Epithelial cell of prostate (primary cell): ENCODE results near the gene LRSAM1.

ENCODE experiments used
- DNase-seq: peaks from one replicate; pipeline ENCODE4 v3.0.0-alpha.2; 2011; ENCODE audit warnings: low read depth, low spot score
- H3K27ac ChIP-seq: fragments of 450-650 bp; 2 replicates; pipeline ENCODE4 v1.5.1; 2017; ENCODE audit warnings: mild to moderate bottlenecking

Gene LRSAM1

GRCh38 chr9:127493592-127494303 is 42.4 kb downstream of the LRSAM1 start:
- no peak overlapping the region for H3K27ac ChIP-seq
- DNase-seq, result no peak

GRCh38 chr9:127494304-127494702 is 43.0 kb downstream of the LRSAM1 start:
- H3K27ac ChIP-seq, result peak overlapping the region; percentile 51
- no peak for DNase-seq

GRCh38 chr9:127495884-127496555 is 44.7 kb downstream of the LRSAM1 start:
- H3K27ac ChIP-seq, result peak overlapping the region; percentile 51
- DNase-seq, result no peak

- no peak overlapping the region for H3K27ac ChIP-seq
These were observed 45.7 kb downstream of the LRSAM1 start for GRCh38 chr9:127496974-127497373.

GRCh38 chr9:127497656-127498290 is 46.5 kb downstream of the LRSAM1 start:
- H3K27ac ChIP-seq, result peak overlapping the region; percentile 7
- no peak for DNase-seq

More at GRCh38 chr9:127496974-127497373, 45.7 kb downstream of the LRSAM1 start:
- DNase-seq, result no peak

GRCh38 chr9:127498298-127498697 is 47.0 kb downstream of the LRSAM1 start:
- peak overlapping the region; percentile 7 for H3K27ac ChIP-seq
- DNase-seq, result no peak

GRCh38 chr9:127500399-127500798 is 49.1 kb downstream of the LRSAM1 start:
- no peak overlapping the region for H3K27ac ChIP-seq

GRCh38 chr9:127500862-127501261 is 49.6 kb downstream of the LRSAM1 start:
- H3K27ac ChIP-seq, result no peak overlapping the region
- no peak for DNase-seq

More at GRCh38 chr9:127500399-127500798, 49.1 kb downstream of the LRSAM1 start:
- DNase-seq, result no peak

GRCh38 chr9:127501821-127502343 is 50.6 kb downstream of the LRSAM1 start:
- no peak overlapping the region for H3K27ac ChIP-seq
- no peak for DNase-seq

GRCh38 chr9:127502706-127503378 is 51.5 kb downstream of the LRSAM1 start:
- H3K27ac ChIP-seq, result no peak overlapping the region
- DNase-seq, result no peak

- no peak overlapping the region for H3K27ac ChIP-seq
These were observed 52.1 kb downstream of the LRSAM1 start for GRCh38 chr9:127503379-127503921.

GRCh38 chr9:127503947-127504886 is 52.9 kb downstream of the LRSAM1 start:
- H3K27ac ChIP-seq, result peak overlapping the region; percentile 25
- DNase-seq, result no peak

More at GRCh38 chr9:127503379-127503921, 52.1 kb downstream of the LRSAM1 start:
- DNase-seq, result no peak

GRCh38 chr9:127504887-127505251 is 53.6 kb downstream of the LRSAM1 start:
- no peak for DNase-seq
- peak overlapping the region; percentile 25 for H3K27ac ChIP-seq

- H3K27ac ChIP-seq, result peak overlapping the region; percentile 25
- DNase-seq, result no peak
These were observed 54.2 kb downstream of the LRSAM1 start for GRCh38 chr9:127505396-127506116.

GRCh38 chr9:127506117-127506813 is 55.0 kb downstream of the LRSAM1 start:
- peak overlapping the region; percentile 4 for H3K27ac ChIP-seq
- DNase-seq, result no peak

GRCh38 chr9:127506814-127507750 is 55.8 kb downstream of the LRSAM1 start:
- H3K27ac ChIP-seq, result no peak overlapping the region

More at GRCh38 chr9:127506814-127507750, 55.8 kb downstream of the LRSAM1 start:
- DNase-seq, result no peak
